ENCODE data around the gene CSTF2.
"Not testable (repeated sequence)": the region's sequence is repeated elsewhere in the genome, so short reads cannot be mapped to it uniquely, and the experiment has no call there.

The CSTF2 gene, protein sequence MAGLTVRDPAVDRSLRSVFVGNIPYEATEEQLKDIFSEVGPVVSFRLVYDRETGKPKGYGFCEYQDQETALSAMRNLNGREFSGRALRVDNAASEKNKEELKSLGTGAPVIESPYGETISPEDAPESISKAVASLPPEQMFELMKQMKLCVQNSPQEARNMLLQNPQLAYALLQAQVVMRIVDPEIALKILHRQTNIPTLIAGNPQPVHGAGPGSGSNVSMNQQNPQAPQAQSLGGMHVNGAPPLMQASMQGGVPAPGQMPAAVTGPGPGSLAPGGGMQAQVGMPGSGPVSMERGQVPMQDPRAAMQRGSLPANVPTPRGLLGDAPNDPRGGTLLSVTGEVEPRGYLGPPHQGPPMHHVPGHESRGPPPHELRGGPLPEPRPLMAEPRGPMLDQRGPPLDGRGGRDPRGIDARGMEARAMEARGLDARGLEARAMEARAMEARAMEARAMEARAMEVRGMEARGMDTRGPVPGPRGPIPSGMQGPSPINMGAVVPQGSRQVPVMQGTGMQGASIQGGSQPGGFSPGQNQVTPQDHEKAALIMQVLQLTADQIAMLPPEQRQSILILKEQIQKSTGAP

GRCh38 chrX:100819837-100820666, at the start of gene CSTF2:
Gene CSTF2 (plus strand): TSS chrX:100820391. CDS start chrX:100820417, 26 bp downstream.
- DNase-seq (ENCODE audit: low spot score), result peak; percentile 82

DNA sequence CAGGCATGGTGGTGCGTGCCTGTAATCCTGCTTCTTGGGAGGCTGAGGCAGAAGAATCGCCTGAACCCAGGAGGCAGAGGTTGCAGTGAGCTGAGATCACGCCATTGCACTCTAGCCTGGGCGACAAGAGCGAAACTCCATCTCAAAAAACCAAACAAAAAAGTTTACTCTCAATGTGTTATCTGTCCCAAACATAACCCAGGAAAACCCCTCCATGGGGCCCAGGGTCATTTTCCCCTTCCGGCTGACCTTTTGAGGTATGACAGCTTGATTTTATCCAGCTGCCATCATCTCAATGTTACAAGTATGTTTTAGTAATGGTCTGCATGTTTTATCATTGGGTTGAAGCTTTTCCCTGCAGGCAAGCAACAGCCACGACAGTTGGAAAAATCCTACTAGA, 23.8 kb upstream of the CSTF2 start:
- DNase-seq (ENCODE audit: low spot score), result not testable (repeated sequence)

DNA sequence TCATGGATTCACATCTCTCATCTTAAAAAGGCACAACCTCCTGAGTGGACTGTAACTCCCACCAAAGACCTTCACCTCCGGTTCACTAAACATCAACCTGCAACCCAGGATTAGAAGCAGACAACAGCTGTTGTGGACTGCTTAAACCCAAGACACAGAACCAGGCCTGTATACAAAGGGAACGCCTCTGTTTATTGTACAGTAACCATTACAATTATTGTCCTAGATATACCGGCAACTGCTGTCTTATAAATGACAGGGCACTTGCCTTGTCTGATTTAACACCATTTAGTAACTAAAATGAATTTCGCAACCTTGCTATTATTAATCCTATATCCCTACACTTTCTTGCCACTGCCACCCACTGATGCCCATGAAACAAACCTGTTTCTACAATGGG, 22.8 kb upstream of the CSTF2 start:
- no peak for DNase-seq (ENCODE audit: low spot score)

DNA sequence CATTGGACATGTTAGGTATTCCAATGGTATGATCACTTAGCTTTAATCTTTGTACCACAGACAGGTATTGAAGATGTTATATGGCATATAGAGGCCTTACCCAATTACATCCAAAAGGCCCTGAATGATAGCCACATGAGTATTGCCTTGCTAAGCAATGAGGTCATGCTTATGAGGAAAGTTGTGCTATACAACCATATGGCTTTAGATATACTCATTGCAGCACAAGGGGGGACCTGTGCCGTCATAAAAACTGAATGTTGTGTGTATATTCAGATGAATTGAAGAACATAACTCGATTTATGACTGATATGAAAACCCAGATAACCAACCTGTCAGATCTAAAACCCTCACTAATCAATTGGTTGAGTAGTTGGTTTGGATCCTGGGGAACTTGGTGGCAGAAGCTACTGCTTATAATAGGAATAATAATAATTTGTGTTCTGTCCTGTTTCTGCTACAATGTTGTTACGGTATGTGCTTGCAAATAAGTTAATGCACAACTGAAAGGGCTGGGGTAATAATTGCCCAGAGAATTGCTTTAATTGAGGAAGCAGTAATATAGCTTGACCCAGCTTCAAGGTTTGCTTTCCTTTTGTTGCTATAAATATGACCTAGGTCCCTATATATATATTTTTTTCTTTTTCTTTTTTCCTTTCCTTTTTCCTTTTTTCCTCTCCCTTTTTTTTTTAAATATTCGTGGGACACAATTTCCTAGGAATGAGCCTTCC, 21.5 kb upstream of the CSTF2 start:
- DNase-seq (ENCODE audit: low spot score), result no peak

- no peak for DNase-seq (ENCODE audit: low spot score)
Observed at GRCh38 chrX:100802843-100803242, 17.3 kb upstream of the CSTF2 start.

GRCh38 chrX:100804780-100805179, 15.4 kb upstream of the CSTF2 start:
- DNase-seq (ENCODE audit: low spot score), result no peak

GRCh38 chrX:100808265-100808664, 11.9 kb upstream of the CSTF2 start:
- DNase-seq (ENCODE audit: low spot score), result not testable (repeated sequence)

- no peak for DNase-seq (ENCODE audit: low spot score)
Observed at GRCh38 chrX:100812216-100813158, 7.7 kb upstream of the CSTF2 start.

DNA sequence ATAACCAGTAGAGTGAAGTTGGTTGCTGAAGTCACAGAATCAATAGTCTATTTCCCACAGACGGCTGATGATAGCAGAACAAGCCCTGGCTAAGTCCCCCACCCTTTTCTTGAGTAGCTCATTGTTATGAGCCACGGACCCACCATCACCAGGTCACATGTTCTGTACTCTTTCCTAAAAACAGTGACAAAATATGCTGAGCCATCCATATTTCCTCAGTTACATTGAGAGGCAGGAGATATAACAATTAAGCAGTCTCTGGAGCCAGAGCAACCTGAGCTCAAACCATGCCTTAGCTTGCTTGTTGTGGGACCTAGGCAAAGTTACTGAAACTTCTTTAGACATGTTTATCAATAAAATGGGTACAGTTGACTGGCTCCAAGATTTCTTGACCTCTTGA, 2.9 kb upstream of the CSTF2 start:
- no peak for DNase-seq (ENCODE audit: low spot score)

DNA sequence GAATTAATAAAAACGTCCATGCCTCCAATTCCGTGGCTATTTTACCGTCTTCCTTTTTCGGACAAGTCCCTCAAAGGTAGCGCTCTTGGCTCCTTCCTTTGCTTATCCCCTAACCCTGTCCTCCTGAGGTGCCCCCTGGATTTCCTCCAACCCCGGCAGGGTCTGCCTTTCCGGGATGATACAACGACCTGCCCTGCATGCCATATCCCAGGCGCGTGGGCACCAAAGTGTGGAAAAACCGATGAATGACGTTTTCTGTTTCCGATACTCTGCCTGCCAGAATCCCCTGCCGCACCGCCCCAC, 706 bp upstream of the CSTF2 start:
- DNase-seq (ENCODE audit: low spot score), result no peak

GRCh38 chrX:100829730-100830129, 9.5 kb downstream of the CSTF2 start:
- peak; percentile 76 for DNase-seq (ENCODE audit: low spot score)

DNA sequence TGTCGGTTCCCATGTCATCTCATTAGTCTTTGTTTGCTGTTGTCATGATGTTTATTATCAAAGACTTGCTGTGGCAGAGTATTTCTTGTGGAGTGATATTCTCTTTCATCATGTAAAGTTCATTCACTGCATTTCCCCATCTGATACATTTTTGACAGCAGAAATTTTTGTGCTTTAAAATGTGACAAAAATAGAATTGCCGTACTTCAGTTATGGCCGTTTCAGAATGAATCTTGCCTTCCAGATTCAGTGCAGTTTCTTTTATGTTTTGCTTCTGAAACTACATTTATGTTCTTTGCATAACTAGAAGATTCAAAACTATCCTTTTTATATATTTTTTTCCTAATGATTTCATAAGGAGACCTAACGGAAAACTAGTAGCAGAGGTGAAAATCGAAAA, 10.0 kb downstream of the CSTF2 start:
- DNase-seq (ENCODE audit: low spot score), result peak; percentile 4

GRCh38 chrX:100830547-100830946, 10.4 kb downstream of the CSTF2 start:
- no peak for DNase-seq (ENCODE audit: low spot score)

DNA sequence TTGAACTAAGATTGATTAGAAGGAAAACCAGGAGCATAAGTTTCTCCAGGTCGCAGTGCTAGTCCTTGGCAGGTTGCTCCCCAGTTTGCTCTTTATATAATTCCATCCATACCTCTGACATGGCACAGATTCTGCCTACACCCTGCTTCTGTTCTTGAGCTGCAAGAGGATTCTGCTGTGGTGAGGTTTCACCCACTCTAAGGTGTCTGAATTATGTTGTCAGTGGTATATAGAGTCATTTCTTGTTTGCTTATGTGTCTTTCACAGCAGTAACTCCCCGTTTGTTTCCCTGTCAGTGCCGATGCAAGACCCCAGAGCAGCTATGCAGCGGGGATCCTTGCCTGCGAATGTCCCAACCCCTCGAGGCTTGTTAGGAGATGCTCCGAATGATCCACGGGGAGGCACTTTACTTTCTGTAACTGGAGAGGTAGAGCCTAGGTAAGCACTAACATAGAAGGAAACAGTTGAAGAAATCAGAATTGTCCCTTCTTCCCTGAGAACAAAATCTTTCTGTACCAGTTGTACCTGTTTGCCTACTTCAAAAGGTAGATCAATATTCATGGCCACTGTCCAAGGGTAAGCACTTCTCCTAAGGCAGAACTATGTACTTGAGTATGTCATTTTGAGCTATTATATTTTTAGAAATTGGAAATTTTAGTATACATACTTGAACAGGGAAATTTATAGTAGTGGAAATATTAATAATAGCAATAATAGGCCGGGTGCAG, 11.2 kb downstream of the CSTF2 start:
- no peak for DNase-seq (ENCODE audit: low spot score)

GRCh38 chrX:100850317-100850716, 30.1 kb downstream of the CSTF2 start:
- DNase-seq (ENCODE audit: low spot score), result no peak

- DNase-seq (ENCODE audit: low spot score), result no peak
Observed at GRCh38 chrX:100852810-100853209, 32.6 kb downstream of the CSTF2 start.

DNA sequence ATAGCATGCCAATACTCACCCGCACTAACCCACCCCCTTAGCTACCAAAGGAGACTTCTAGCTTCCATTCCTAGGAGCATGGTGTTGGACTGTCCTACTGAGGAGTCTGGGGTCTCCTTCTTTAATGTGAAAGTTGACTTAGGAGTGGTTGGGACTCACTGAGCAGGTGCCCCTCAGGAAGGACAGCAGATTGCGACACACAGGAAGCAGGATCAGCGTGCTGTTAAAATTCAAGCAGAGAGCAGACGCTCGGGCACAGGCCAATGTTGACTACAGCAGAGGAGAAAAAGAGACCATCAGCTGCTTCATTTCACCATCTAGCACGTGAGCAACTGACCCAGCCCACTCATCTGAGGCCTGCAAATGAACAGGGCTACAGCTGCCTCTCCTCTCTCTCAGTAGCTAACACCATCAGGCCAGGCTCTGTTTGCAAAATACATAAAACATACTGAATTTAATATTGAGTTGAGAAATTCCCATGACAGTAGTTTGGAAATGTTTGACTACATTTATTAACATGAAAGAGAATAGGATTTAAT, 43.2 kb downstream of the CSTF2 start:
- DNase-seq (ENCODE audit: low spot score), result no peak

DNA sequence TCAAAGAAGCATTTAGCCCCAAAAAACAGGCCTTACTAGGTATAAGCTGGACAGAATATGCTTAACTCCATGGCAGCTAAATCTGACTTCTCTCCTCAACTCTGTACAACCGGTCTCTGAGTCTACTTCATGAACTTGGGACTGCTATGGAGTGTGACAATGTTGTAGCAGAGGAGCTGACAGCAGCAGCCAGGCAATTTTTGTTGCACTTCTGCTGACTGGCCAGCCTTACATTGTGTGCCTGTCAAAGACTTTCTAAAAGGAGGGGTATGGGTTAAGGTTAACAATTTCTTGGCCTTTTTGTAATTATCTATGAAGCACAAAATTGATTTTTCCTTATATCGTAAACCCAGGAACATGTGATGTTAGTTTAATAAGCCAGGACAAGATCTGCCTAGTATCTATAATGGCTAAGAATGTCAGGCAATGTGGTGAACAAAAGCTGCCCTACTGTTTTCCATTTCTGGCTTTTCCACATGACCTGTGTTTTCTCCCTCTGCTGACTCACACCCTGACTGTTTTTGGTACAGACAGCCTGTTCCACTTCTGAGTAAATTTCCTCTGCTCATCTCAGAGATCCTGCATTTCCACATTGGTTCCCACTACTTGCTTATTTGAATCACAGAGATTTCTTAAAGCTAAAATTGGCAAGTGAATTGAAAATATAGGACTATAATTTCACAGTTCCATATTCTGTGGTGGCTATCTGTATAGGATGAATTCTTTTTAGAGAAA, 44.6 kb downstream of the CSTF2 start:
- DNase-seq (ENCODE audit: low spot score), result no peak

DNA sequence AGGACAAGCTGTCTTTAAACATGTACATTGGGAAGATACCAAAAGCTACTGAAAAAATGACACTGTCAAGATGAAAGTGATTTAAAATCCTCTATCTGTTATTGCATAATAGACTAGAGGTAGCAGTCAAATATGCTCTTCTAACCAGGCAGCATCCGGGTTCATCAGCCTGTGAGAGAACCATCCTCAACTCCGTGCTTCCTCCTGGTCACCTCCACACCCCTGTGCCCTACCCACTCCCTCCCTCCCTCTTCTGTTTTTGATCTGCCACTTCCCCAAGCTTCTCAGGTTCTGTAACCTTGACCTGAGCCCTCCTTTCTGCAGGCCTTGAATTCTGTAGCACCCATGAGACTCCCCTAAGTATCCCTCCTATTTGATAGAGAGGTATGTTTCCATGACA, 48.1 kb downstream of the CSTF2 start:
- no peak for DNase-seq (ENCODE audit: low spot score)

GRCh38 chrX:100870527-100870926, 50.3 kb downstream of the CSTF2 start:
- DNase-seq (ENCODE audit: low spot score), result no peak
